ENCODE results near the gene CCDC102A.

DNA sequence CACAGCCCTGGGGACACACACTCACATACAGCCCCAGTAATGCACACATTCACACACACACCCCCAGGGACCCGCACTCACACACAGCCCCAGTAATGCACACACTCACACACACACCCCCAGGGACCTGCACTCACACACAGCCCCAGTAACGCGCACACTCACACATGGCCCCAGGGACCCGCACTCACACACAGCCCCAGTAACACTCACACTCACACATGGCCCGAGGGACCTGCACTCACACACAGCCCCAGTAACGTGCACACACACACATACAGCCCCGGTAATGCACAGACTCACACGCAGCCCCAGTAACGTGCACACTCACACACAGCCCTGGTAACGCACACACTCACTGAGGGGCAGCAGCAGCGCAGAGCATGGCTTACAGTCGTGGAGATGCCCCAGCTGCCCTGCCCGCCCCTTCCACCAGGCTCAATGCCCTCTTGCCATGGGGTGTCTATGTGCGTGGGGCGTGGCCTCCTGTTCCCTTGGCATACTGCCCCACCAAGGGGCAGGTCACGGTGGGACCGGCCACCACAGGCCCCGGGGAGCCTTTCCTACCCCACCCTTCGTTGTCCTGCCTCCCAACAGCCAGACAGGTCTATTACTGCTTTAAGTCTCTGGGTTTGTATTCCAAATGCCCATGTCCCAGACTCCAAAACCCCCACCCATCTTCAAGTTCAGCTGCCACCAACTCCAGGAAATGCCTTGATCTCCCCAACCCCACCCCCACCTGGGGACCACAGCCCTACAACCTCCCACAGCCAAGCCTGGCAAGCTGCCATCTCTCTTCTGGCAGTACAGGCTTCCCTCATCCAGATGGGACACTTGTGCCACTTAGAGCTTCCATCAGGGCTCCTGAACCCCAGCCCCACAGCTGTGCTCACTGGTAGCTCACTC, 2.7 kb downstream of the CCDC102A start:
- TF ChIP-seq, protein P1, sequence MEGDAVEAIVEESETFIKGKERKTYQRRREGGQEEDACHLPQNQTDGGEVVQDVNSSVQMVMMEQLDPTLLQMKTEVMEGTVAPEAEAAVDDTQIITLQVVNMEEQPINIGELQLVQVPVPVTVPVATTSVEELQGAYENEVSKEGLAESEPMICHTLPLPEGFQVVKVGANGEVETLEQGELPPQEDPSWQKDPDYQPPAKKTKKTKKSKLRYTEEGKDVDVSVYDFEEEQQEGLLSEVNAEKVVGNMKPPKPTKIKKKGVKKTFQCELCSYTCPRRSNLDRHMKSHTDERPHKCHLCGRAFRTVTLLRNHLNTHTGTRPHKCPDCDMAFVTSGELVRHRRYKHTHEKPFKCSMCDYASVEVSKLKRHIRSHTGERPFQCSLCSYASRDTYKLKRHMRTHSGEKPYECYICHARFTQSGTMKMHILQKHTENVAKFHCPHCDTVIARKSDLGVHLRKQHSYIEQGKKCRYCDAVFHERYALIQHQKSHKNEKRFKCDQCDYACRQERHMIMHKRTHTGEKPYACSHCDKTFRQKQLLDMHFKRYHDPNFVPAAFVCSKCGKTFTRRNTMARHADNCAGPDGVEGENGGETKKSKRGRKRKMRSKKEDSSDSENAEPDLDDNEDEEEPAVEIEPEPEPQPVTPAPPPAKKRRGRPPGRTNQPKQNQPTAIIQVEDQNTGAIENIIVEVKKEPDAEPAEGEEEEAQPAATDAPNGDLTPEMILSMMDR (IDR thresholded peaks at IDR 0.05): no peak
- TF ChIP-seq POLR2A (IDR thresholded peaks at IDR 0.05): no peak

Measured in thyroid gland (tissue), 4 donors.